Measurements from ENCODE around the gene ALKBH2. TPM values are rescaled to one million over a fixed set of nuclear protein-coding genes. Genes with fewer than 3 reads are reported as not detected.

Gene ALKBH2
- total and polyA plus RNA-seq, 2 of the 8 experiments (the other 6 are each of a cell fraction or from before 2014, with no cell fraction given), result 19.1 to 22.5 TPM

DNA sequence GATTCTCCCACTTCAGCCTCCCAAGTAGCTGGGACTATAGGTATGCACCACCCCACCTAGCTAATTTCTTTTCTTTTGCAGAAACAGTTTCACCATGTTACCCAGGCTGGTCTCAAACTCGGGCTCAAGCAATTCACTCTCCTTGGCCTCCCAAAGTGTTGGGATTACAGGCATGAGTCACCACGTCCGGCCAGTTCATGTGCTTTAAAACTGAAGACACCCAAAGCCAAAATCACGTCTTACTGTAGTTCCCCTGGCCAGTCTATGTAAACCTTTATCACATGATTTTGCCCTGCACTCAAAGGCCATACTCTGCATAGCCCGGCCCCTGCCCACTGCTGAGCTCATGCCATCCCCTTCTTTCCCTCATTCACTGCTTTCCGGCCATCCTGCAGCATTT lies 4.5 kb downstream of the ALKBH2 start:
- H2BK20ac ChIP-seq (ENCODE audit: low read length), result no peak overlapping the region
- no peak overlapping the region for H3K4ac ChIP-seq (replicated peaks; ENCODE audit: insufficient read length, low read depth, low read length)
- H3K14ac ChIP-seq (ENCODE audit: insufficient read length), result no peak overlapping the region
- no peak overlapping the region for H4K91ac ChIP-seq (replicated peaks; ENCODE audit: insufficient read length, low read length)
- no peak overlapping the region for H2BK12ac ChIP-seq (ENCODE audit: low read depth, low read length)
- H2BK5ac ChIP-seq (ENCODE audit: low read depth, low read length), result no peak overlapping the region
- H4K8ac ChIP-seq (ENCODE audit: extremely low read depth, insufficient read depth, low read length), result no peak overlapping the region
- no peak overlapping the region for H3K23ac ChIP-seq (ENCODE audit: insufficient read length)
- no peak for FAIRE-seq
- no peak overlapping the region for H2AK5ac ChIP-seq (ENCODE audit: low read depth, low read length)
- H3K27ac ChIP-seq (ENCODE audit: low read depth, low read length), result no peak overlapping the region
- no peak overlapping the region for H2BK15ac ChIP-seq (ENCODE audit: low read length)
- ChIA-PET POLR2A (ENCODE audit: partially characterized antibody) (no interaction called here), CTCF (ENCODE audit: partially characterized antibody) (interaction anchor here (1.2 kb wide), 1 partner anchor 27 kb away, joined by 3 read pairs; no protein-coding TSS in a partner anchor)
- no peak overlapping the region for H2AFZ ChIP-seq (ENCODE audit: low read length)
- no peak overlapping the region for H2BK120ac ChIP-seq (replicated peaks; ENCODE audit: low read depth, low read length)
- H3K36me3 ChIP-seq (ENCODE audit: control insufficient read depth in 2 of 4, insufficient read depth in 4 of 4, low read length in 3 of 4), result peaks cover 0 to 19% (median 4%) of the 10 kb centered on the region in 4 experiments; a peak in 7 of 8 replicates
- H3K9me3 ChIP-seq (ENCODE audit: insufficient read depth in 2 of 2, low read depth in 1 of 2, low read length in 1 of 2), result no peaks in the 10 kb centered on the region
- H4K20me1 ChIP-seq (replicated peaks in 1 of 2; ENCODE audit: control insufficient read depth in 1 of 2, insufficient read depth in 2 of 2, low read length in 2 of 2), result peaks cover 0 to 1% of the 10 kb centered on the region in 2 experiments
- H3K79me1 ChIP-seq (ENCODE audit: low read depth, low read length), result no peaks in the 10 kb centered on the region; the same call in 1 of the 2 replicates
- H4K5ac ChIP-seq (ENCODE audit: insufficient read length, low read depth, low read length), result no peak overlapping the region
- H3K27me3 ChIP-seq (replicated peaks in 1 of 4; ENCODE audit: control insufficient read depth in 3 of 4, extremely low read depth in 1 of 4, insufficient read depth in 3 of 4, low read length in 3 of 4), result peaks cover 0 to 8% (median 5%) of the 10 kb centered on the region in 4 experiments; a peak in 5 of 7 replicates
- WGBS, 2 experiments (ENCODE audit: extremely low coverage in 1 of 2, insufficient coverage in 1 of 2, insufficient read length in 1 of 2, insufficient replicate concordance in 2 of 2, low coverage in 1 of 2, low lambda C conversion rate in 2 of 2, missing lambda C conversion rate in 1 of 2), result 86% methylated on average over 6 of the region's 6 CpGs; no CpG with 5 or more reads in 1 of the 2 experiments
- H3K9ac ChIP-seq (replicated peaks in 1 of 4; ENCODE audit: extremely low read depth in 1 of 4, low read depth in 3 of 4, low read length in 3 of 4), result no peak overlapping the region
- H3K56ac ChIP-seq (replicated peaks; ENCODE audit: insufficient read length, low read depth, low read length), result no peak overlapping the region
- DNase-seq (ENCODE audit: low read depth in 1 of 2, low spot score in 2 of 2), result no peak
- peaks cover 0 to 7% (median 2%) of the 10 kb centered on the region in 4 experiments; a peak in 2 of 7 replicates for H3K4me1 ChIP-seq (replicated peaks in 1 of 4; ENCODE audit: control insufficient read depth in 3 of 4, insufficient read depth in 4 of 4, low read length in 3 of 4)
- H3K18ac ChIP-seq (ENCODE audit: extremely low read depth, low read length), result no peak overlapping the region
- no peak overlapping the region for H3K4me2 ChIP-seq (ENCODE audit: insufficient read depth in 1 of 2, low read depth in 2 of 2, low read length in 2 of 2)
- H3K4me3 ChIP-seq (ENCODE audit: extremely low read depth in 1 of 4, insufficient read depth in 2 of 4, low read depth in 3 of 4, low read length in 4 of 4), result no peak overlapping the region
- peaks cover 0 to 4% of the 10 kb centered on the region in 2 experiments; a peak in 1 of 4 replicates for H3K79me2 ChIP-seq (ENCODE audit: control insufficient read depth in 1 of 2, insufficient read depth in 2 of 2, low read length in 2 of 2)
- 0 out of 2 replicates have a peak, but pooled peaks cover 3% of the 10 kb centered on the region for H3K23me2 ChIP-seq (ENCODE audit: low read depth, low read length)
- TF ChIP-seq KDM1A (IDR thresholded peaks at IDR 0.05; ENCODE audit: borderline replicate concordance, low read length), result no peak
- no peak for TF ChIP-seq SIRT6 (IDR thresholded peaks at IDR 0.05; ENCODE audit: low read length)
- TF ChIP-seq HDAC6 (IDR thresholded peaks at IDR 0.05; ENCODE audit: low read depth, low read length), result no peak
- no peak for TF ChIP-seq HDAC2 (IDR thresholded peaks at IDR 0.05; ENCODE audit: borderline replicate concordance in 1 of 2, low read depth in 2 of 2, low read length in 2 of 2)
- no peak for TF ChIP-seq GABPA (IDR thresholded peaks at IDR 0.05; ENCODE audit: borderline replicate concordance, insufficient read depth, low read length)
- TF ChIP-seq, protein P1, sequence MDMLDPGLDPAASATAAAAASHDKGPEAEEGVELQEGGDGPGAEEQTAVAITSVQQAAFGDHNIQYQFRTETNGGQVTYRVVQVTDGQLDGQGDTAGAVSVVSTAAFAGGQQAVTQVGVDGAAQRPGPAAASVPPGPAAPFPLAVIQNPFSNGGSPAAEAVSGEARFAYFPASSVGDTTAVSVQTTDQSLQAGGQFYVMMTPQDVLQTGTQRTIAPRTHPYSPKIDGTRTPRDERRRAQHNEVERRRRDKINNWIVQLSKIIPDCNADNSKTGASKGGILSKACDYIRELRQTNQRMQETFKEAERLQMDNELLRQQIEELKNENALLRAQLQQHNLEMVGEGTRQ (IDR thresholded peaks at IDR 0.05; ENCODE audit: low read length), result no peak
- no peak for TF ChIP-seq EZH2 (IDR thresholded peaks at IDR 0.05; ENCODE audit: low read depth, low read length, severe bottlenecking)
- TF ChIP-seq BRCA1 (IDR thresholded peaks at IDR 0.05; ENCODE audit: low read depth, low read length), result no peak
- no peak for TF ChIP-seq SRF (IDR thresholded peaks at IDR 0.05; ENCODE audit: low read depth, low read length)
- no peak for TF ChIP-seq RNF2 (IDR thresholded peaks at IDR 0.05; ENCODE audit: borderline replicate concordance, low read depth, low read length, missing control alignments, poor library complexity, severe bottlenecking)

Measured in H1 (cell line).